ENCODE measurements around the gene FLNB.

DNA sequence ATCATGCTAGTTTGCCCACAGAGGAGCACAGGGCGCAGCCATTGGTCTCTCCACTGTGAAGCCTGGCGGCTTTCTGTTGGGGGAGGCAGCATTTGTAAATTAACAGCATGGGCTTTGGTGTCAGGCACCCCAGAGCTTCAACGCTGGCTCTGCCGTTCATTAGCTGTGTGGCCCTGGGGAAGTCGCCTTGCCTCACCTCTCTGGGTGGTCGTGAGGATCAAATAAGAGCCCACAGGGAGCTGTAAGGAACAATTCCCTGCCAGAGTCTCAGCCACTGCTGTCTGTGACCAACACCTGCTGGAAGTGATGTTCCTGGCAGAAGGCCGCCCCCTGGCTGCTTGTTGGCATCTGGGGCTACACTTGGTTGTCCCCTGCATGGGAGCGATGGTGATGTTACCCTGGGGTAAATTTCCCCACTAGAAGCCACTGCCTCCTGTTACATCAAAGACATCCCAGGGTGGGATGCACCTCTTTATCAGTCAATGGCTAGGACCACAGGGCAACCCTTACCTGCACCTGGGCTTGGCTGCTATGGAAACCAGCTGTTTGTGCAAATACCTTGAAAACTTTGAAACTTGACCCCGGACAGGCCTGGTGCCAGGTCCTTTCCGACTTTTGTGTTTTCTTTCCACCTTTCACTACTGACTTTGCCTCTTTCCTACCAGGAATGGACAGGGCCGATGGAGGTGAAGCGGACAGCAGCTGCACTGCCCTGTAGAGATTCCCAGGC is 165.6 kb downstream of the FLNB start:
- TF ChIP-seq EZH2 (IDR thresholded peaks at IDR 0.05; ENCODE audit: borderline replicate concordance, insufficient read depth, low read length, poor library complexity, severe bottlenecking): no peak
- TF ChIP-seq, protein P1, sequence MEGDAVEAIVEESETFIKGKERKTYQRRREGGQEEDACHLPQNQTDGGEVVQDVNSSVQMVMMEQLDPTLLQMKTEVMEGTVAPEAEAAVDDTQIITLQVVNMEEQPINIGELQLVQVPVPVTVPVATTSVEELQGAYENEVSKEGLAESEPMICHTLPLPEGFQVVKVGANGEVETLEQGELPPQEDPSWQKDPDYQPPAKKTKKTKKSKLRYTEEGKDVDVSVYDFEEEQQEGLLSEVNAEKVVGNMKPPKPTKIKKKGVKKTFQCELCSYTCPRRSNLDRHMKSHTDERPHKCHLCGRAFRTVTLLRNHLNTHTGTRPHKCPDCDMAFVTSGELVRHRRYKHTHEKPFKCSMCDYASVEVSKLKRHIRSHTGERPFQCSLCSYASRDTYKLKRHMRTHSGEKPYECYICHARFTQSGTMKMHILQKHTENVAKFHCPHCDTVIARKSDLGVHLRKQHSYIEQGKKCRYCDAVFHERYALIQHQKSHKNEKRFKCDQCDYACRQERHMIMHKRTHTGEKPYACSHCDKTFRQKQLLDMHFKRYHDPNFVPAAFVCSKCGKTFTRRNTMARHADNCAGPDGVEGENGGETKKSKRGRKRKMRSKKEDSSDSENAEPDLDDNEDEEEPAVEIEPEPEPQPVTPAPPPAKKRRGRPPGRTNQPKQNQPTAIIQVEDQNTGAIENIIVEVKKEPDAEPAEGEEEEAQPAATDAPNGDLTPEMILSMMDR (IDR thresholded peaks at IDR 0.05; ENCODE audit: poor library complexity, severe bottlenecking): no peak
